Endothelial cell (in vitro differentiated cells): ENCODE data around the gene CATSPERB. TPM values are rescaled to one million over a fixed set of nuclear protein-coding genes. Genes with fewer than 3 reads are reported as not detected.

Experiments used
- DNase-seq: peaks from one replicate; pipeline ENCODE4 v3.0.0; 2021; ENCODE audit warnings: low spot score
- H3K27ac Mint-ChIP-seq: one replicate; pipeline ENCODE4 v1.8.0; 2021; ENCODE audit warnings: mixed read lengths, inconsistent platforms; ENCODE audit not compliant: unreplicated experiment
- H3K27me3 Mint-ChIP-seq: one replicate; pipeline ENCODE4 v1.8.0; 2021; ENCODE audit warnings: mild to moderate bottlenecking, moderate library complexity, mixed read lengths, inconsistent platforms; ENCODE audit not compliant: unreplicated experiment
- H3K36me3 Mint-ChIP-seq: one replicate; pipeline ENCODE4 v1.8.0; 2021; ENCODE audit warnings: mild to moderate bottlenecking, low read depth, mixed read lengths, inconsistent platforms; ENCODE audit not compliant: unreplicated experiment
- H3K4me1 Mint-ChIP-seq: one replicate; pipeline ENCODE4 v1.8.0; 2021; ENCODE audit warnings: mild to moderate bottlenecking, mixed read lengths, inconsistent platforms; ENCODE audit not compliant: unreplicated experiment
- H3K4me3 Mint-ChIP-seq: one replicate; pipeline ENCODE4 v1.8.0; 2021; ENCODE audit warnings: mild to moderate bottlenecking, mixed read lengths, inconsistent platforms; ENCODE audit not compliant: unreplicated experiment
- H3K9me3 Mint-ChIP-seq: one replicate; pipeline ENCODE4 v1.8.0; 2021; ENCODE audit warnings: mixed read lengths, inconsistent platforms; ENCODE audit not compliant: unreplicated experiment
- CTCF ChIP-seq: fragments of 200-600 bp; sonication (generic); IDR thresholded peaks from one replicate; pipeline ENCODE4 v1.5.0; 2021; ENCODE audit warnings: antibody characterized with exemption; ENCODE audit not compliant: unreplicated experiment
- total RNA-seq: library from RNA; stranded (reverse); fragmentation: NEBNext Ultra II Directional; extraction: Animal tissue kit (Norgen Biotek cat#: 25700); gene quantifications from one replicate; pipeline ENCODE4 v1.2.1, GENCODE V29; 2021; ENCODE audit not compliant: unreplicated experiment

Gene CATSPERB
- total RNA-seq, 1 donor from 2014 or later = not detected

- Mint-ChIP-seq H3K36me3 (no peaks in the 10 kb centered on the region), H3K27ac (no peak overlapping the region), H3K9me3 (no peaks in the 10 kb centered on the region), H3K27me3 (no peaks in the 10 kb centered on the region), H3K4me1 (no peaks in the 10 kb centered on the region), H3K4me3 (no peak overlapping the region)
- TF ChIP-seq CTCF = no peak
- no peak for DNase-seq
These were observed 3.2 kb downstream of the CATSPERB start for GRCh38 chr14:91728616-91729183.

- no peak for DNase-seq
- Mint-ChIP-seq H3K4me3 (no peak overlapping the region), H3K9me3 (no peaks in the 10 kb centered on the region), H3K27me3 (no peaks in the 10 kb centered on the region), H3K27ac (no peak overlapping the region), H3K36me3 (no peaks in the 10 kb centered on the region), H3K4me1 (no peaks in the 10 kb centered on the region)
- no peak for TF ChIP-seq CTCF
These were observed 4.8 kb downstream of the CATSPERB start for GRCh38 chr14:91727121-91727520.

GRCh38 chr14:91723501-91723900 lies 8.4 kb downstream of the CATSPERB start:
- no peak for DNase-seq
- no peaks in the 10 kb centered on the region for H3K27me3 Mint-ChIP-seq
- no peak for TF ChIP-seq CTCF
- H3K27ac Mint-ChIP-seq = no peak overlapping the region
- H3K4me3 Mint-ChIP-seq = no peak overlapping the region
- H3K4me1 Mint-ChIP-seq = no peaks in the 10 kb centered on the region
- H3K36me3 Mint-ChIP-seq = no peaks in the 10 kb centered on the region
- H3K9me3 Mint-ChIP-seq = no peaks in the 10 kb centered on the region

- no peak for DNase-seq
- H3K4me3 Mint-ChIP-seq = no peak overlapping the region
- H3K9me3 Mint-ChIP-seq = no peaks in the 10 kb centered on the region
- H3K27me3 Mint-ChIP-seq = no peaks in the 10 kb centered on the region
- TF ChIP-seq CTCF = no peak
- H3K27ac Mint-ChIP-seq = no peak overlapping the region
- H3K4me1 Mint-ChIP-seq = no peaks in the 10 kb centered on the region
- no peaks in the 10 kb centered on the region for H3K36me3 Mint-ChIP-seq
These were observed 9.5 kb downstream of the CATSPERB start for GRCh38 chr14:91722386-91722785.

- TF ChIP-seq CTCF = no peak
- Mint-ChIP-seq H3K27ac (no peak overlapping the region), H3K36me3 (no peaks in the 10 kb centered on the region), H3K9me3 (no peaks in the 10 kb centered on the region), H3K27me3 (no peaks in the 10 kb centered on the region), H3K4me1 (no peaks in the 10 kb centered on the region), H3K4me3 (no peak overlapping the region)
- no peak for DNase-seq
These were observed 12.0 kb downstream of the CATSPERB start for GRCh38 chr14:91719839-91720238.
